Skeletal muscle satellite cell (primary cell): ENCODE results near the gene RASSF7.

Source experiments
- H3K27me3 ChIP-seq: 2 replicates; pipeline ENCODE4 v1.7.0; 2013; ENCODE audit warnings: low read length; ENCODE audit not compliant: control insufficient read depth, insufficient read depth
- H3K36me3 ChIP-seq: 2 replicates; pipeline ENCODE4 v1.7.0; 2013; ENCODE audit warnings: mild to moderate bottlenecking, control low read depth, low read length; ENCODE audit not compliant: insufficient read depth
- H3K4me1 ChIP-seq: 2 replicates; pipeline ENCODE4 v1.7.0; 2013; ENCODE audit warnings: low read length; ENCODE audit not compliant: control insufficient read depth, insufficient read depth
- H3K4me2 ChIP-seq: 2 replicates; pipeline ENCODE4 v1.7.0; 2013; ENCODE audit warnings: mild to moderate bottlenecking, low read length
- H3K4me3 ChIP-seq: 2 replicates; pipeline ENCODE4 v1.7.0; 2013; ENCODE audit warnings: low read length
- H3K9ac ChIP-seq: 2 replicates; pipeline ENCODE4 v1.7.0; 2013; ENCODE audit warnings: mild to moderate bottlenecking, low read depth, low read length, moderate library complexity
- H3K9me3 ChIP-seq: replicated peaks from 2 replicates; pipeline ENCODE4 v1.7.0; 2013; ENCODE audit warnings: mild to moderate bottlenecking, control low read depth, low read length

Gene RASSF7

GRCh38 chr11:575996-576768 lies 15.4 kb downstream of the RASSF7 start, which contains the start of gene PHRF1:
Gene PHRF1 (plus strand): TSS chr11:576470. CDS start chr11:581513, 5,043 bp downstream.
- Histone ChIP-seq H3K4me3 (peak within 1 kb of the TSS; percentile 90), H3K4me1 (peaks cover 34% of the 10 kb centered on the region), H3K9me3 (no peaks in the 10 kb centered on the region), H3K27me3 (no peaks in the 10 kb centered on the region), H3K9ac (peak within 1 kb of the TSS; percentile 98), H3K36me3 (no peaks in the 10 kb centered on the region), H3K4me2 (peak within 1 kb of the TSS; percentile 97)

GRCh38 chr11:576811-577610 lies 16.2 kb downstream of the RASSF7 start:
- Histone ChIP-seq H3K4me1 (peaks cover 34% of the 10 kb centered on the region), H3K9me3 (no peaks in the 10 kb centered on the region), H3K9ac (peak overlapping the region; percentile 98), H3K4me2 (peak overlapping the region; percentile 89), H3K4me3 (peak overlapping the region; percentile 90), H3K36me3 (no peaks in the 10 kb centered on the region), H3K27me3 (no peaks in the 10 kb centered on the region)

- Histone ChIP-seq H3K9me3 (no peaks in the 10 kb centered on the region), H3K9ac (peak overlapping the region; percentile 98), H3K36me3 (no peaks in the 10 kb centered on the region), H3K4me1 (peaks cover 34% of the 10 kb centered on the region), H3K27me3 (no peaks in the 10 kb centered on the region), H3K4me2 (peak overlapping the region; percentile 89), H3K4me3 (peak overlapping the region; percentile 90)
These were observed 16.8 kb downstream of the RASSF7 start for GRCh38 chr11:577611-577894.

GRCh38 chr11:578276-579035 lies 17.7 kb downstream of the RASSF7 start:
- no peaks in the 10 kb centered on the region for H3K27me3 ChIP-seq
- H3K4me1 ChIP-seq: peaks cover 34% of the 10 kb centered on the region
- H3K4me3 ChIP-seq: peak overlapping the region; percentile 90
- H3K9ac ChIP-seq: peak overlapping the region; percentile 98
- peak overlapping the region; percentile 89 for H3K4me2 ChIP-seq
- H3K9me3 ChIP-seq: no peaks in the 10 kb centered on the region
- H3K36me3 ChIP-seq: peaks cover 2% of the 10 kb centered on the region

- no peak overlapping the region for H3K9ac ChIP-seq
- no peaks in the 10 kb centered on the region for H3K9me3 ChIP-seq
- peaks cover 31% of the 10 kb centered on the region for H3K4me1 ChIP-seq
- peaks cover 10% of the 10 kb centered on the region for H3K36me3 ChIP-seq
- H3K27me3 ChIP-seq: no peaks in the 10 kb centered on the region
- H3K4me3 ChIP-seq: no peak overlapping the region
- peak overlapping the region; percentile 32 for H3K4me2 ChIP-seq
These were observed 19.2 kb downstream of the RASSF7 start for GRCh38 chr11:579830-580601.

GRCh38 chr11:581342-581741 lies 20.6 kb downstream of the RASSF7 start:
- Histone ChIP-seq H3K4me3 (no peak overlapping the region), H3K36me3 (peaks cover 12% of the 10 kb centered on the region), H3K27me3 (no peaks in the 10 kb centered on the region), H3K9me3 (no peaks in the 10 kb centered on the region), H3K4me2 (no peak overlapping the region), H3K9ac (no peak overlapping the region), H3K4me1 (peaks cover 26% of the 10 kb centered on the region)

GRCh38 chr11:581752-582151 lies 21.0 kb downstream of the RASSF7 start:
- Histone ChIP-seq H3K4me1 (peaks cover 26% of the 10 kb centered on the region), H3K4me3 (no peak overlapping the region), H3K36me3 (peaks cover 15% of the 10 kb centered on the region)

GRCh38 chr11:584287-584686 lies 23.5 kb downstream of the RASSF7 start:
- Histone ChIP-seq H3K4me3 (no peak overlapping the region), H3K4me2 (no peak overlapping the region), H3K36me3 (peaks cover 34% of the 10 kb centered on the region), H3K4me1 (peaks cover 21% of the 10 kb centered on the region), H3K9me3 (no peaks in the 10 kb centered on the region), H3K9ac (no peak overlapping the region), H3K27me3 (no peaks in the 10 kb centered on the region)

More at GRCh38 chr11:581752-582151, 21.0 kb downstream of the RASSF7 start:
- no peak overlapping the region for H3K4me2 ChIP-seq
- H3K27me3 ChIP-seq: no peaks in the 10 kb centered on the region
- H3K9me3 ChIP-seq: no peaks in the 10 kb centered on the region
- no peak overlapping the region for H3K9ac ChIP-seq

- Histone ChIP-seq H3K27me3 (no peaks in the 10 kb centered on the region), H3K4me3 (no peak overlapping the region), H3K4me1 (peaks cover 13% of the 10 kb centered on the region), H3K9ac (no peak overlapping the region), H3K36me3 (peaks cover 54% of the 10 kb centered on the region), H3K4me2 (no peak overlapping the region), H3K9me3 (no peaks in the 10 kb centered on the region)
These were observed 25.9 kb downstream of the RASSF7 start for GRCh38 chr11:586376-587316.

GRCh38 chr11:587546-587945 lies 26.8 kb downstream of the RASSF7 start:
- peak overlapping the region; percentile 51 for H3K4me2 ChIP-seq
- H3K36me3 ChIP-seq: peaks cover 60% of the 10 kb centered on the region
- H3K9ac ChIP-seq: no peak overlapping the region
- H3K4me1 ChIP-seq: peaks cover 13% of the 10 kb centered on the region
- H3K9me3 ChIP-seq: no peaks in the 10 kb centered on the region
- H3K4me3 ChIP-seq: no peak overlapping the region
- H3K27me3 ChIP-seq: no peaks in the 10 kb centered on the region
